Activated naive CD4-positive, alpha-beta T cell (primary cell): ENCODE measurements around the gene NPSR1.

Experiments
- DNase-seq, 4 experiments: peaks; one replicate each; lab custom pipeline; 2025; lab: John Stamatoyannopoulos, UW

Gene NPSR1

DNA sequence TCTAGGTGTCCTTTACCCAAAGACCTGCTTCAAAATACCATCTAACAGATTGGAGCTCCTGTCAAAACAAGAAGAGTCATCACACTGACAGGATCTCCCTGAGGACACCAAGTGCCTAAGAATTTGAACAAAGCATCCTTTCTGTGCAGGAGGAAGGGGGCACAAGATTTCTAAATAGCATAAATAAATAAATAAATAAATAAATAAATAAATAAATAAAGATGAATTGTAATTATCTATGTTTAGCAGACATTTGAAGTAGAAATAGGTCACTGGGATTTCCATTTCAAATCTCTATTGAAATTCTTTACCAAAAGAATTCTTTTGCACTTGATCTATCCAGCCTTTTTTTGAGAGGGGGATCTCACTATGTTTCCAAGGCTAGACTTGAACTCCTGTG, 65.3 kb downstream of the NPSR1 start:
- DNase-seq: no peak

DNA sequence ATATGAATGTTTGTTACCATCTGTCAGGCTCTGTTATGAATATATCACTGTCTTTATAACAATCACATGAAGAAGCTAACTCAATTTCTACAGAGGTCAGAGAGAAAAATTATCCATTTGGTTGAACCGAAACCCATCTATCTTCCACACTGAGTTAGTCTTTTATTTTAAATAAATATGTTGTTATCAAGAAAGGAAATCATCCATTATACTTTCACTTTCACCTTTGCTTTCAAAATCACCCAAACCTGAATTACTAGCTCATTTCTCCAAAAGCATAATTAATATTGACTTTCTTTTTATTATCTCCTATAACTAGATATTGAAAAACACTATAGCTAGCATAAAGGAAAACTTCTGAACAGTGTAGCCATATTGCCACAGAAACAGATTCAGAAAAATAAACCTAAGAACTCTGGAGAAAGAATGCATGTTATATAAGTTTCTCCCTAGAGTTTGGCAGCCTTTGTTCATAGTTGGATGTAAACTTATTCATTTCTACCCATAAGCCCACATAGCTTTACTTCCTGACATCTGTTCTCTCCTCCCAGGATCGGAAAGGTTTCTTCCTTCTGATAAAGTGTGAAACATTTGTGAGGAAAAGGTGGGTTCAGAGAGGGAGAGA, 66.0 kb downstream of the NPSR1 start:
- no peak for DNase-seq

DNA sequence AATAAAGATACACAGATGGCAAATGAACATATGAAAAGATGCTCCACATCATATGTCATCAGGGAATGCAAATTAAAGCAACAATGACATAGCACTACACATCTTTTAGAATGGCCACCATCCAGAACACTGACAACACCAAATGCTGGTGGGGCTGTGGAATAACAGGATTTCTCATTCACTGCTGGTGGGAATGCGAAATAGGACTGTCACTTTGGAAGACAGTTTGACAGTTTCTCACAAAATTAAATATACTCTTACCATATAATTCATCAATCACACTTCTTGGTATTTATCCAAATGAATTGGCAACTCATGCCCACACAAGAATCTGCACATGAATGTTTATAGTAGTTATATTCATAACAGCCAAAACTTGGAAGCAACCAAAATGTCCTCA, 68.2 kb downstream of the NPSR1 start:
- no peak for DNase-seq

DNA sequence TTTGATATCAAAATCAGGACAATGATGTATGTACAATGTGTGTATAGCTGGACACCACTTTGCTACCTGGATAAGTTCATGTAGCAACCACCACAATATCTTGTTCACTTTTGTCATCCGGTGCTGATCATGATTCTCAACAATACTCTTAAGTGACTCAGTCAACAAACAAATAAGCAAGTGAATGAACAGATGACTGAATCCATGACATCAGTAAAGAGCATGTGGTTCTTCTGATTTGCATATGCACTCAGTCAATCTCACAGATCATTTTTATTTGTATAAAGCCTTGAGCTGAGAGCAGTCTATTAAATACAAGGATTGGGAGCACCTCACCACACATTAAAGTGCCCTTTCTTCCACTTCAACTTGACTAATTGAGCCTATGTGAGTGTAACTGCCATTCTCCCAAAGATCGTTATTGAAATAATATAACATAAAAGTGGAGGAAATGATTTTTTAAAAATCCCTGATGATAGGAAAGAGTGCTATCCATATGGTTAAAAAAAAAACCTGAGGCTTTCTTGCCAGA, 69.5 kb downstream of the NPSR1 start:
- no peak for DNase-seq

DNA sequence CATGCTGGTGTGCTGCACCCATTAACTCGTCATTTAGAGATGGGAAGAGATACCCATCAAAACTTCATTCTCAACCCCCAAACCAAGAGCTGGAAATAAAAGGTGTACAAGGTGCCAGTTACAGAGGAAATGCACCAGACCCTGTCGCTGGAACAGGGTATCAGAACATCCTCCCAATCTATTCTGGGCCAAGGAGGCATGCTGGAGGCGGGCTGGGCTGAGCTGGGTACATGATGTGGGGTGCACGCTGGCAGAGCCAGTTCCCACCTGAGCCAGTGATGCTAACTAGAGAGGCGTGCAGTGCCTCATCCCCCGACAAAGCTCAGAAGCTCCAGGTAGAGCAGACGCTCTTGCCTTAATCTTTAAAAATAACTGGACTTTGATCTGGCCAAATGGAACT, 70.1 kb downstream of the NPSR1 start:
- no peak for DNase-seq

DNA sequence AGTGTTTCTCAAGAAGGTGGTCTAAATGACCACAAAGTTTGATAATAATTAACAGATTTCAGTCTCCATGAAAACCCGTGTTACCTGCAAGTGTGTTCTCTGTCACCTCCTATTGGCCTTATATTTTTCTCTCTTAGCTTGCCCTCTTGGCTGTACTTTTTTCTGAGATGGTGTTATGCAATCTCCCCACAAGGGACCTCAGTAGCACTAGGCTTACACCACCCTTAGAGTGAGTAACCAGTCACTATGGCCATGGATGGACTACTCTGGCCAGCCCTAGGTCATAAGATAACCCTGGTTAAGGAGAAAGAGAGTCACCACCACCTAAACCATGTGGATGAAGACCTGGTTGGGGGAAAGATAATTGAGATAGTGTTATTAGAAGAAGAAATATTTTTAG, 76.8 kb downstream of the NPSR1 start:
- DNase-seq: no peak

DNA sequence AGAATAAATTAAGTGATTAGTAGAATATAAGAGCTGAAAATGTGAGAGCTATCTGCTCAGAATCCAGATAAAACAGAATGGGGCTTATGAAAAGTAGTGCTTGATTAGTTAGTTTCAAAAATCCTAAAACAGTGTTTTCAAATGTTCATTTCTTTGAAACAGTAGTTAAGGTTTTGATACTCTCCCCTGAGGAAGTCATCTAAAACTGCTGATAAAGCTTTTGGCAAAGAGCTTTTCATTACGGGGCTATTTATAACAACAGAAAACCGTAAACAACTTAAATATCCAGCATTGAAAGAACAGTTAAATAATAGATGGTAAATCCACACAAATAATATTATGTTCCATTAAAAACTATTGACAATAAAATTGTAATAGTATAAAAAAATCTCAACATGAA, 77.5 kb downstream of the NPSR1 start:
- DNase-seq: no peak

DNA sequence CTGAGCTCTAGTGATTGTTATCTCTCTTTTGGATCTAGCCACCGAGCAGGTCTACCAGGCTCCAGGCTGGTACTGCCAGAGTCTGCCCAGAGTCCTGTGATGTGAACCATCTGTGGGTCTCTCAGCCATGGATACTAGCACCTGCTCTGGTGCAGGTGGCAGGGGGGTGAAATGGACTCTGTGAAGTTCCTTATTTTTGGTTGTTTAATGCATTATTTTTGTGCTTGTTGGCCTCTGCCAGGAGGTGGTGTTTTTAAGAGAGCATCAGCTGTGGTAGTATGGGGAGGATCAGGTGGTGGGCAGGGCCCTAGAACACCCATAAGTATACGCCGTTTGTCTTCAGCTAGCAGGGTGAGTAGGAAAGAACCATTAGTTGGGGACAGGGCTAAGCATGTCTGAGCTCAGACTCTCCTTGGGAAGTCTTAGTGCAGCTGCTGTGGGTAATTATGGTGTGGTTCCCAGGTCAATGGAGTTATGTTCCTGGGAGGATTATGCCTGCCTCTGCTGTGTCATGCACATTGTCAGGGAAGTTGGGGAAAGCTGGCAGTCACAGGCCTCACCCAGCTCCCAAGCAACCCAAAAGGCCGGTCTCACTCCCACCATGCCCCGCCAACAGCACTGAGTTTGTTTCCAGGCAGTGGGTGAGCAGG, 81.8 kb downstream of the NPSR1 start:
- DNase-seq: no peak

DNA sequence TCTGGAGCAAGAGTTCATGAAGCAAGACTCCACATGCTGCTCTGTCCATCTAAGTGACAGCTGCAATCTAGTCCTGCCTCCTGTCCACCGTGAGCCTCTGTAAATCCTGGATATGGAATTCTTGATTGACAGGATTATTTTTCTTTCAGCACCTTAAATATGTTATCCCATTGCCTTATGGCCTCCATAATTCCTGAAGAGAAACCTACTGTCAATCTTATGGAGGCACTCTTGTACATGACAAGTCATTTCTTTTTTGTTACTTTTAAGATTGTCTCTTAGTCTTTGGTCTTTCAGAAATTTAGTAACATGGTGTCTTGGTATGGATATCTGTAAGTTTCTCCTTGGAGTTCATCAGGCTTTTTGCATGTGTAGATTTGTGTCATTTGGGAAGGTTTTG, 82.8 kb downstream of the NPSR1 start:
- no peak for DNase-seq

DNA sequence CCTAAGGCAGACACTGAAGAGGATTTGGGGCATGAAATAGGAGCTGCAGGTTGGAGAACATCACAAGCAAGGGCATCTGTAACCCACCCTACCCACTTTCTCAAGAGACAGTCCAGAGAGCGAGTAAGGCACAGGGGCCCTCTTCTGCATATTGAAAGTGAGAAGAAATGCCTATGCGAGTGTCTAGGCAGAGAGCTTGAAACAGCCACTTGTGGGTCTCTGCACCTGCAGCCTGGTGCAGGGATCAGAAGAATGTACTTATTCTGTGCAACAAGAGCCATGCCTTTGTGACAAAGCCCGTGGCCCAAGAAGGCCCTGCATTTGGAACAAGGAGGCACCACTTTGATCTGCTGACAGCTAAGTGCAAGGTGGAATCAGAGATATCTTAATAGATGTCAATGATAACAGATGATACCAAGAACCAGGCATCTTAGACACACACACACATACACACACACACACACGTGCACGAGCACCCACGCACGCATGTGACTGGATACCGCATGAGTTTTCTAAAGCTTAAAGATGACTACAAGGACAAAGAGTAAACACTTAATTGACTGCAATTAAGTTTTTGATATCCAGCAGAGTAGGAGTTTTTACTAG, 89.3 kb downstream of the NPSR1 start:
- DNase-seq: no peak

DNA sequence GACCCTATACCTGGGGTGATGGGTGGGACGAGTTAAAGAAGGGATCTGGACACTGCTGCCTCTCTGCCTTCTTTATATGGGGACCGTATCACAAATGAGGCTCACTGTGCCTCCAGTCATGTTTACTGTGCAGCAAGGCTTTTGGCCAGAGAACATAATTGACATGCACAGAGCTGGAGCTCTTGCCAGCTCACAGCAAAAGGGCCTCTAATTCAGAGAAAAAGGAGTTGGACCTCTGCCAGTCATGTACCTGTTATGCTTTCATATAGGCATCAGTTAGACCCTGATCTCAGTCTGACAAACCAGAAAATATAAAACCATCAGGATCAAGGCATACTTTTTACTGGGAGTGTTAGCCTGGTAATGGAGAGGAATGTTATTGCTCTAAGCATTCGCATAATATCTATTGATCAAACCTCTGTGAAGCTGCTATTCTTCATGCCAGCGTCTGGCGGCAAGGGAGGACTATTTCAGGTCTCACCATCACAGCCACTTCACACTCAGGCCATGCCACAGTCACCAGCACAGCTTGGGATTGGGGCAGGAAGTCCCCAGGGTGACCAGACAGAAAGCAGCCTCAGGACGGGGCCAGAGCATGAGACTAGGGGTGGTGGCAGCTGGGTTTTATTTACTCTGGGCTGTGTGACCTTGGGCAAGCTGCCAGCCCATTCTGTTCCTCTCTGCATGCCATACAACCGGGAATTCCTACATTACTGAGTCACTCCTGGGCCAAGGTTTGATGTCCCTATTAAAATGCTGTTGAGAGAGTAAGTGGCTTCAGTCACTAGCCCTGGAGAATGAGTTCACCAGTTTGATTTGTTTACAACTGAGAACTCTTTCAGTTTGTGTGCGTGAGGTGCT, 90.1 kb downstream of the NPSR1 start:
- no peak for DNase-seq

DNA sequence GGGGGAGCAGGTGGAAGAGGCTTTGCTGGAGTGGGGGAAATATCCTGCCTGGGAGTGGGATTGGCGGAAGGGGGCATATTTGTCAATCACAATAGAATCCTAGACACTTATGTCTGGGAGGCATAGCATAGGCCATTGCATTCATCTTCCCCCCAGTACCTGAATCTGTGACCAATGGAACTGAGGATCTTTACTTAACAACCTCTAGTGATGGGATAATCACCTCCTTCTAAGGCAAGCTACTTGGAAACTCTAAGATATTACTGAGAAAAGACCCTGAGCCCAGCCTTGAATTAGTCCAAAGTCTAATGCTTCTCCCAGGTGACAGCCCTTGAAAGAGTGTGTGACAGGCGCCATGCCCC, 90.7 kb downstream of the NPSR1 start:
- DNase-seq: no peak

DNA sequence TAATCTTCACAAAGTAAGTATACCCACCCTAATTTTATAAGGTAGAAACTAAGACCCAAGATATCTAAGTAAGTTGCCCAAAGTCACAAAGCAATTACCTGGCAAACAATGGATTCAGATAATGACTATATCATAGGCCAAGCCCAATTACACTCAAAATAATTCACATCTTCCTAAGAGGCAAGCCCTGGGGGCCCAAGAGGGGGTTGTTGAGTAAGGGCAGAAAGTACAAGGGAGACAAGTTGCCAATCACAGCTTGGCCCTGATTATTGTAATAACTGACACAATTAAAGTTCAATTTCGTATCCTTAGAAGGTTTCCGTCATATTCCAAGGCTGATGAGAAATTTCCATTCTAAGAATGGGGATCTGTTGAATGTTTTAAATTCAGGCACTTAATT, 91.4 kb downstream of the NPSR1 start:
- DNase-seq: no peak

DNA sequence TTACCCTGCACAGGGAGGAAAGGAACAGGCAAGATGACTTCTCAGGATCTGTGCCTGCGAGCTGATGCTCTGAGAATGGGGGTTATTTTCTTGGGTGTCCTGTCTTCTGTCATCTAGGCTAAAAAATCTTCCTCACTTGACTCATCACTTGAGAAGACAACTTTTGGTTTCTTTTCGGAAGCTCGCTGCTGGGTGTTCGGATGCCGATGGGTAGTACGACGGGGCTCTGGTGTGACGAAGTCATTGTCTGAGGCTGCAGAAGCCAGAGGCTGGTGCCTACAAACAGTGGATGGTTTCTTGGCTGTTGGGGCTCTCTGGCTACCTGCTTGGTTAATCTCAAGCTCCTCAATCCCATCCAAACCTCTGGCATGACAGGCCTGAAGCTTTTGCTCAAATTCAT, 92.2 kb downstream of the NPSR1 start:
- no peak for DNase-seq

DNA sequence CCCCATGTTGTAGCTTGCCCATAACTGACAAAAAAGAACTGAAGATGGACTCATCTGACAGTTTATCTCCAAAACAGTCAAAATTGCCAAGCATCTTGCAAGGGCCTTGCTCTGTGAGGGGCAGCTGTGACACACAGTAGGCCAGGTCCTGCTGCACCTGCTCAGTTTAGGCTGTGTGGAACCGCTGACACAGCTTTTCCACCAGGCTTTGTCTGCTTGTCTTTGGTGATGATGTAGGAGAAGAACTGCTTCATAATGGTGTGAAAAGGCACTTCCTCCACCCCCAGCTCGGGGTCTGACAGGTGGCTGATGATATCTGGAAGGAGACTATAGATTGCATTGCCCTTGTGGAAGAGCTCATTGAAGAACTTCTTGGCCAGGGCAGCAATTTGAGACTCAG, 92.6 kb downstream of the NPSR1 start:
- no peak for DNase-seq

DNA sequence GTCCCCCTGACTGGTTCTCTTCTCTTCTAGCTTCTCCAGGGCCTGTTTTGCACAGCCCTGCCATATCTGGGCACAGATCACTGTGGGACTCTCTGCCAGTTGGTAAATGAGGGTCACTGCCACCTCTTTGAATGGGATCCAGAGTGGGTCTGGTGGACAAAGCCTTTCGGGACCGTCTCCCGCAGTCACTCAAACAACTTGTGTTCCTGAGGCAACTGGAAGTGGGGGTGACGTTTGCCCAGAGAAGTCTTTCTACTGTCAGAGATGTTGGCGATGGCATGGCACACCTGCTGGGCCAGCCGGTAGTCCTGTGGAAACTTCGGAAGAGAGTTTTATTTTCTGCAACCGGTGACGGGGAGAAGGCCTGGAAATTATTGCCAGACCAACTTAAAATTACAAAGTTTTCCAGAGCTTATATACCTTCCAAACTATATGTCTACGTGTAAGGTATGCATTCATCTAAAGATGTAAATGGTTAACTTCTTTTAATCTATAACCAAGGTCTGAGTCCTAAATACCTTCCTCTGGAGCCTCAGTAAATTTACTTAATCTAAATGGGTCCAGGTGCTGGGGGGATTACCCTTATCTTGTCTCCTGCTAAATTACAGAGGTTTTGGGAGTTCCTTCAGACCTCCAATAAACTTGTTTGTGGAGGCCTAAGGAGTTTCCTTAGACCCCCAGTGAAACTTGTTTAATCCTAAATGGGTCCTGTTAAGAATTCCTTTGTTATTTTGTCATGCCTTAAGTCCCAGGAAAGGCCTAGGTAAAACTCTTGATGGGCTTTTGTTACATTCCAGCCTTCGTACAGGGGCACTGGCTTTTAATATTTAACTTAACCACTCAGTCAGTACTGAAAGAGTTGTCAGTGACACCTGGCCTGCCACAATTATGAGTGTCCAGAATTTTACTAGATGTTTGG, 94.0 kb downstream of the NPSR1 start:
- no peak for DNase-seq

DNA sequence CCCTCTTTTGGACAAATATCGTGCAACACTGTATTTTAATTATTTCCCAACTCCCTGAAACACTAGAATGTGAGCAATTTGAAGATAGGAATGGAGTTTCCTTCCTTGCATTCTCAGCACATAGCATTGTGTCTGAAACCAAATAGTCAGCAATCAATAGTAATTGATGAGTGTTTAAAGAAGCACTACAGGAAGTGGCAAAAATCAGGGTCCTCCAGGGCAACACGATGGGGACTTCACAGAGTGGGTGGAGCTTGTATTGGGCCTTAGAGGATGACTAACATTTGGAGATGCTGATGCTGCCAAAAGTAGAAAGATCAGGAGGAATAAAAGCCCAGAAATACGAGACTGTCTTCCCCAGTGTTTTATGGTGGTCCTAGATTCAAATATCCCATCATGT, 94.9 kb downstream of the NPSR1 start:
- no peak for DNase-seq

DNA sequence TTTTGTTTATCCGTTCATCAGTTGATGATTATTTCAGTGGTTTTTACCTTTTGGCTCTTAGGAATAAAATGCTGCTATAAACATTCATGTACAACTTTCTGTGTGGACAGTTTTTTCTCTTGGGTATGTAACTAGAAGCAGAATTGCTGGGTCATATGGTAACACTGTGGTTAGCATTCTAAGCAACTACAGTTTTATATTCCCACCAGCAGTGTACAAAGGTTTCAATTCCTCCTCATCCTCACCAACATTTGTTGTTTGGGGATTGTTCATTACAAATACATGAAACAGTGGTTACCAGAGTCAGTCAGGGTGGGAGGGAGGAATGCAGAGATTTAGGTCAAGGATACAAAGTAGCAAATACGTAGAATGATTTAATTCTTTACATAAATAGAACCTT, 97.0 kb downstream of the NPSR1 start:
- no peak for DNase-seq

DNA sequence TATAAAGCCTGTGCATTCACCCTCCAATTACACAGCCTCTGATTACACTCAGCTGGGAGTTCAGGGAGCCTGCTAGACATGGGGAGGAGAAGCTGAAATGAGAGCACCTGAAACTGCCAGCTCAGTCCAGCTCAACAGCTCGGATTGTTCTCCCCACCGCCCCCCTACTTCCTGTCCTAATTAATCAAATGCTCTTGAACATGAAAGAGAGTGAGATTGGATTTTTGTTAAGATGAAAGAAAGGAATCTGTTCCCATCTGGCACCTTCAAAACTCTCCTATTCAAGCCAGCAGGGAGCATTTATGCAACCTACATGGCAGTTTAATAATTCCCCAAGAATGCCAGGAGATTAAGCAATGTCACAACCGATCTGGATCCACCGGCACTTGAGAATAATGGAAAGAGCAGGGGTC, 98.0 kb downstream of the NPSR1 start:
- DNase-seq: no peak

DNA sequence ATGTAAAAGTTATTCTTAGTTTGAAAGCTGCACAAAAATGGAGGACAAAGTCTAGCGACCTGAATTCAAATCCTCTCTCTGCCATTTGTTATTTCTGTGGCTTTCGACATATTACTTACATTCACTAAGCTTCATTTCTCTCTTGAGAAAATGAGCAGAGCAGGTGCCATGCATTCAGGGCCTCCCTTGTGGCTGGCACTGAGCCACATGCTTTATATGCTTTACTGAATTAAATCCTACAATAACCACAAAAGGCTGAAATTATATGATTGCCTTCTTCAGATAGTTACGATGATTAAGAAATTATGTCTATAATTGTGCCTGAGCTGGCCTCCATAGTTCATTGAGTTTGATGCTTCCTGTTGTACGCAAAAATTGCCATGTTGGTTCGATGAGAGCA, 98.7 kb downstream of the NPSR1 start:
- no peak for DNase-seq

DNA sequence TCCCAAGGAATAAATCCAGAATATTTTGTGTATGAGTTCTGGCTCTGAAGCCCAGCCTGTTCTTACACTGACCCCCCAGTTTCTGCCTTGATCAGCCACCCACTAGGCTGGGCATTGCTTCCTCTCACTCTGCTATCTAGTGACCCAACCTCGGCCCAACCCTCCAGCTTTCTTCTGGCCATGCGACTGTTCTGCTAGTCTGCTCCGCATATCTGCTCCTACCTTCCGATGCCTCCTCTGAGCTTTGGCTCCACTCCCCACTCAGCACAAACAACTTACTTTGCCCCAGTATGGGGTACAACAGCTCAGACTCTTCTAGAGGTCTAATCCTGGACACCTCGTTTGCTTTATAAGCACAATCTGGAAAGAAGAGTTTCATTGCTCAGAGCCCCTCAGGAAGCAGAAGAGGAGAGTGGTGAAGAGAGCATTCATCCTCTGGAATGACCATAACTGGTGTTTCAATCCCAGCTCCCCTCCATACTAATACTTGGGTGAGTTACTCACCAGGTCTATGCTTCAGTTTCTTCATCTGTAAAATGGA, 99.6 kb downstream of the NPSR1 start:
- DNase-seq: no peak
